GM19468 (cell line): ENCODE measurements around the gene TGFBR2.

ENCODE experiments used
- ATAC-seq: cut with Tn5 transposase; IDR thresholded peaks from one replicate; pipeline ENCODE4 v1.9.1; 2021; ENCODE audit warnings: mild to moderate bottlenecking, moderate library complexity, moderate number of reproducible peaks; ENCODE audit not compliant: unreplicated experiment; ENCODE audit errors: extremely low read depth

The TGFBR2 gene

DNA sequence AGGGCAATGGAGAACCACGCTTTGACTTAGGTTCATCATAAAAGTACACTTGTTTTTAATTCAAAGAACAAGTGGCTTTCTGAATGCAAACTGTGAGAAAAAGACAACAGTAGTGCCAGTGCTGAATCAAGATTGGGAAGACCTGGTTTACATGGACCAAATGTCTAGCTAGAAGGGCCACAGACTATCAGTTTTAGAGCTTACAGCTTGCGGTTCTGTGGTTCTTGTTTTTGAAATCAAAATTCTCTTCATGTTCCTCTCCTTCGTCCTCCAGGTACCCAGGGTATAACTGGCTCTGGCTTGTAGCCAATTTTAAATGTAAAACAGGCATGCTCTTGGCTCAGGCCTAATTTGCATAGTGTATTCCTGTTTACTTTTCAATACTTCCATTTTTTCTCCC, 124.6 kb downstream of the TGFBR2 start:
- ATAC-seq = no peak

DNA sequence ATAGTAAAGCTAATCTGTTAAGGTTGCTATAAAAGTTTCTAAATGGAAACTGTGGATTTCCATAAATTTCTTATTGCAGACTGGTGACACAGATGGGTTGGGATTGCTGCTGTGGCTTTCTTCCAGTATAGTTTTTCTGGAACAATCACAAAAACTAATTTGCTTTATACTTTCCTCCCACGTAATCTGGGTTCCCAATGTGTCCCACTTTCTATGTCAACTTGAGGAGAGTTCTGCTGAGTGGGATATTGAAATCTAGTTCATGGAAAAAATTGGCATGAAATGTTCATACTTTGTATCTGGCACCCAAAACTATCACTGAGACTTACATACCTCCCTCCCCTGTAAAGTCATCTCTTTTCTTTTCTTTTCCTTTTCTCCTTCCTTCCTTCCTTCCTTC, 126.8 kb downstream of the TGFBR2 start:
- no peak for ATAC-seq

DNA sequence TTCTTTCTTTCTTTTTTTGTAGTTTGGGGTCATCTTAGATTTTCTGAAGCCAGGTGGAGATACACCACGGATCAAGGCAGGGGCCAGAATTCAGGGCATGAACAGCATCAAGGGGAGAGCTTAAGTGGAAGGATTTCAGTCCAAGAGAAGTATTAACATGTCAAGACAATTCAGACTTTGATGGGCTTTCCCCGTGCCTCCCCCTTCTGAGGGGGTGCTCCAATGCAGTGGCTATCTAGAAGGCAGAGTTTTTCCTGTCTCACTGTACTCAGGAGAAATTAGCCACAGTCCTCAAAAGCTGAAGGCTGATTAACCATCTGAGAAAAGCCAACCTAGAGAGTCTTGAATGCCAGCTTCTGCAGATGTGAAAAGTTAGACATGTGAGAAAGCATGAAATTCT, 127.3 kb downstream of the TGFBR2 start:
- ATAC-seq = no peak

DNA sequence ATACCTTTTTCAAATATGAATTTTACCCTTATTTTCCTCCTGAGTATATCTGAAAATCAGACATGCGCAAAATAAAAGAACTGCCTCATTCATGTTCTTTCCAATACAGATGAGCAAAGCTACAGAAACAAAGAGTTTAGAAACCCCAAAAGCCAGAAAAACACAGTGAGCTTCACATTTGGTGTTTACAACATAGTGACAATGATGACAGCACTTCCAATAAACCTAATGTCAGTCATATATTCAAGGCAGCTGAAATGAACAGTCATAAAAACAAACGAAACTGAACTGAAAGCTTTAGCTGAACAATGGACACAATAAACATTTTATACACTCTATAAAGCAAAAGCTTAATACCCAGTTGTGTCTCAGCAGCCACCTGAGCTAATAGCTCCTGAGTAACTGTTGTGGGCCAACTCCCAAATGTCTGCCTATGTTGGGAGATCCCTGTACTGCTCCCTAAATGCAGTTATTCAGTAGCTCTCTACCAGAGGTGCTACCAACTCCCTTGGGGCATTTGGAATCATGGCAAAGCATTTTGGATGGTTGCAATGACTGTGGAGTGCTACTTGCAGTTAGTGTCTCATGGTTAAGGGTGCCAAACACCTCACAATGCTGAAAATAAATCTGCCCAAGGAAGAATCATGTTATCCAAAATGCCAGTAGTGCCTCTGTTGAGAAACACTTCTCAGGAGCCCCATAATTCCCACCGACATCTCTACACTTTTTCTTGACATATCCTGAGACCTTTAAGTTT, 131.5 kb downstream of the TGFBR2 start:
- ATAC-seq = no peak

DNA sequence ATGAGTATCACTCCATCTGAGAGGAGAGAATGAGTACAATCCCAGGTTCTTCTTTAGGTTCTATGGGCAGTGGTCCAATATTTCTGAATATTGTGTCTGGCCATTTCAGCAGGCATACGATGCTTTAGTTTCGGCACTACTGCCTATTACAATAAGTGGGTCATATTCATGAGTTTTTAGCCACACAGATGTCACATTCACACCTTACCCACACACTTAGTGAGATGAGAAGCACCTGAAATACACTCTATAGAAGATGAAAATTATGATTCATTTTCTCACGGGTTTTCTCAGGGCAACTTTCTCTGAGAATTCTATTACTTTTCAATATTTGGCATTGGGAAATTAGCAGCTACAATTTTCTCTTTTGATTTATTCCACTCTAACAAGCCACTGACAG, 132.2 kb downstream of the TGFBR2 start:
- ATAC-seq = no peak

DNA sequence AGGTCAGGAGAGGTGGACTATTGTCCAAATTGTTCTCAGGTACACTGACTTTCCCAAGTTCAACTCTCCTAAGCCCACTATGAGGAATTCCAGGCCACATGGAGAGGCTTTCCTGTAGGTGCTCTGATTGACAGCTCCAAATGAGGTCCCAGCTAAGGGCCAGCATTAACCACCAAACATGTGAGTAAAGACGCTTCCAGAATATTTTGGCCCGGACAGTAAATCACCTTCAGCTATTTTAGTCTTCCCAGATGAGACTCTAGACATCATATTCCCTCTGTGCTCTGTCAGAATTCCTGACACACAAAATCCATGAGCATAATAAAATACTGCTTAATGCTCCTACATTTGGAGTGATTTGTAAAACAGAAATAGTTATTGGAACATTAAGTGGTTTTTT, 135.5 kb downstream of the TGFBR2 start:
- ATAC-seq = no peak

DNA sequence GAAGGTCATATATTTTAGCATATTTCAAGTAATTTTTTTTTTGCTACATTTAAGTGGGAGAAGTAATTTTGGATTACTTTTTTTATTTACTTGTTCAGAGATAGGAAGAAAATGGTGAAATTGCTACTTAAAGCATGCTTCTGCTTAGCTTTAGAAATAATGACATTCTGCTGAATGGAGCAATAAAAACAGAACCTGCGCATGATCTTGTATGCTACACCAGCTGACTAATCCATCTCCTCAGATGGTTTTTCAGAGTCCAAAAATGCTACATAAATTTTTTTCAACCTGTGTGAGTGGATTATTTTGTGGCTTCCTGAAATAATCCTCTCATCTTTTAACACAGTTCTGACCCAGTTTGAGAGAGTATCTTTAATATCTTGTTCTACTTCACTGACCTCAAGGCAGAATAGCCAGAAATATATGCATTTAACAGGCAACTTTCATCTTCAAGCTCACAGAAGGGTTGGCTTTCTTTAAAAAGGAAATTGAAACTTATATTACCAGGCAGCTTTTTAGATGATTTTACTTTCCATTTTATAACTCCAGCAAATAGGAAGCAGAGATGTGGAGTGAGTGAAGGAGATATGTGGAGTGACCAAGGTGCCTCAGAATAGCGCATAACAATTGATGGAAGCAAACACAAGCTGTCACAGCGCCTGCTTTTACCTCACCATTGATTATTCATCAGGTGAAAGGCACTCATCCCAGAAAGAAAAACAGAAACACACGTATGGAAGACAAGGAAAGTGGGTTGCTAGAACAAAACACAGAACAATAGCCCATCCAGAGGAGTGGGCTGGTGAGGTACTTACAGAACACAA, 136.6 kb downstream of the TGFBR2 start:
- ATAC-seq = no peak
